ENCODE data around the gene CYRIA. TPM values are rescaled to one million over a fixed set of nuclear protein-coding genes. Genes with fewer than 3 reads are reported as not detected.

The CYRIA gene
- total and polyA plus RNA-seq, 10 of the 15 experiments (the other 5 are each of a cell fraction or from before 2014, with no cell fraction given) = 3.0 to 13.1 (median 8.5) TPM

GRCh38 chr2:16660114-16660513 is 5.5 kb downstream of the CYRIA start:
- FAIRE-seq (no peak), ATAC-seq (no peak), DNase-seq (ENCODE audit: low read depth, low spot score) (no peak)
- intact Hi-C loops (cut with micrococcal nuclease; ENCODE audit: unreplicated experiment) (no loop called here), in situ Hi-C loops (cut with MboI) (no loop called here)
- Histone ChIP-seq H3K36me3 (ENCODE audit: control insufficient read depth in 2 of 2, insufficient read depth in 2 of 2, low read length in 1 of 2) (no peaks in the 10 kb centered on the region), H3K4me2 (ENCODE audit: control insufficient read depth, insufficient read depth) (no peak overlapping the region), H3K9me3 (replicated peaks; ENCODE audit: control insufficient read depth, insufficient read depth, low read length) (no peaks in the 10 kb centered on the region), H3K9ac (ENCODE audit: control insufficient read depth, insufficient read depth, low read length) (no peak overlapping the region), H4K20me1 (ENCODE audit: control insufficient read depth, insufficient read depth) (no peaks in the 10 kb centered on the region), H3K27ac (ENCODE audit: control insufficient read depth, insufficient read depth) (no peak overlapping the region), H2AFZ (ENCODE audit: control insufficient read depth, low read depth, low read length) (no peak overlapping the region), H3K27me3 (replicated peaks in 1 of 2; ENCODE audit: control insufficient read depth in 2 of 2, insufficient read depth in 2 of 2, low read length in 1 of 2) (peaks cover 0 to 4% of the 10 kb centered on the region in 2 experiments; a peak in 2 of 4 replicates), H3K4me3 (no peak overlapping the region), H3K79me2 (ENCODE audit: control insufficient read depth, insufficient read depth, low read length) (no peaks in the 10 kb centered on the region), H3K4me1 (ENCODE audit: control insufficient read depth, insufficient read depth, low read length) (peaks cover 42% of the 10 kb centered on the region)
- RAD21 ChIA-PET (ENCODE audit: unreplicated experiment) = interaction anchor here (1.0 to 13.0 kb wide), 9 partner anchors 4 to 97 kb away, joined by 3 to 202 read pairs (median 8); partner anchors contain the start of gene CYRIA
- POLR2A ChIA-PET = interaction anchor here (1.0 to 11.7 kb wide), 3 partner anchors 6 to 36 kb away, joined by 3 to 187 read pairs (median 9); no protein-coding TSS in a partner anchor
- 38% methylated on average over 5 of the region's 5 CpGs for WGBS (ENCODE audit: insufficient coverage, insufficient replicate concordance, low lambda C conversion rate, missing lambda C conversion rate)
- CTCF ChIA-PET = interaction anchor here (0.7 to 9.4 kb wide), 7 partner anchors 7 to 87 kb away, joined by 3 to 82 read pairs (median 7); no protein-coding TSS in a partner anchor
- no TSS peak for BruUV-seq (replicated peaks)
- SMC1A ChIA-PET (ENCODE audit: uncharacterized antibody, unreplicated experiment) = interaction anchor here (1.0 to 17.8 kb wide), 10 partner anchors 6 to 109 kb away, joined by 3 to 302 read pairs (median 9); no protein-coding TSS in a partner anchor
- TF ChIP-seq PRDM15 (CRISPR knock-in tag; IDR thresholded peaks at IDR 0.05) (no peak), IKZF2 (IDR thresholded peaks at IDR 0.05) (peak; percentile 31 to 34; a peak in 1 of 4 replicates), IKZF1 (conservative IDR thresholded peaks at IDR 0.05) (peak; percentile 25; the same call in 1 of the 2 replicates), PBX3 (IDR thresholded peaks at IDR 0.05; ENCODE audit: insufficient replicate concordance, low read depth, low read length) (no peak), SUPT20H (IDR thresholded peaks at IDR 0.05; ENCODE audit: borderline replicate concordance, control insufficient read depth, low read depth, low read length) (no peak), RUNX3 (IDR thresholded peaks at IDR 0.05; ENCODE audit: low read length) (peak; percentile 11; the same call in 1 of the 2 replicates), RBBP5 (conservative IDR thresholded peaks at IDR 0.05) (no peak), ZBED1 (IDR thresholded peaks at IDR 0.05; ENCODE audit: borderline replicate concordance) (no peak), REST (IDR thresholded peaks at IDR 0.05; ENCODE audit: low read depth, low read length) (no peak), IRF4 (IDR thresholded peaks at IDR 0.05; ENCODE audit: low read depth, low read length) (no peak), ZNF687 (IDR thresholded peaks at IDR 0.05) (0 out of 2 replicates have a peak, but pooled peaks have one; percentile 19)
